GM19438 (cell line): ENCODE results near the gene MVP.

Source experiments
- ATAC-seq: cut with Tn5 transposase; IDR thresholded peaks from one replicate; pipeline ENCODE4 v1.9.1; 2021; ENCODE audit warnings: low read depth; ENCODE audit not compliant: unreplicated experiment

Gene MVP

DNA sequence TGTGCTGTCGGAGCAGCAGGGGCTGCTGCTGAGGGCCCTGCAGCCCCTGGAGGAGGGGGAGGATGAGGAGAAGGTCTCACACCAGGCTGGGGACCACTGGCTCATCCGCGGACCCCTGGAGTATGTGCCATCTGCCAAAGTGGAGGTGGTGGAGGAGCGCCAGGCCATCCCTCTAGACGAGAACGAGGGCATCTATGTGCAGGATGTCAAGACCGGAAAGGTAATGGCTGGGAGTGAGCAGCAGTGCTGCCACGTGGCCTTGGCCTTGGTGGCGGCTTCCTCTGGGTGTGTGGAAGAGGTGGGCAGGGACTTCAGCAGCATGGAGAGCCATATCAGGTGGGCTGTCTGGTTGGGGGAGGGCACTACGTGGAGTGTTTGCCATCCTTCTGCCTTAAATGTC lies 20.0 kb downstream of the MVP start:
- no peak for ATAC-seq

DNA sequence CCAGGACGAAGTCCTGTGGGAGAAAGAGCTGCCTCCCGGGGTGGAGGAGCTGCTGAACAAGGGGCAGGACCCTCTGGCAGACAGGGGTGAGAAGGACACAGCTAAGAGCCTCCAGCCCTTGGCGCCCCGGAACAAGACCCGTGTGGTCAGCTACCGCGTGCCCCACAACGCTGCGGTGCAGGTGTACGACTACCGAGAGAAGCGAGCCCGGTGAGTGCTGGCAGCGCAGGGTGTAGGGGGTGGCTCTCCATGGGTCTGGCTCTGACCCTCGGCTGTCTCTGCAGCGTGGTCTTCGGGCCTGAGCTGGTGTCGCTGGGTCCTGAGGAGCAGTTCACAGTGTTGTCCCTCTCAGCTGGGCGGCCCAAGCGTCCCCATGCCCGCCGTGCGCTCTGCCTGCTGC lies 21.4 kb downstream of the MVP start:
- no peak for ATAC-seq

- ATAC-seq = no peak
These were observed 22.6 kb downstream of the MVP start for GRCh38 chr16:29842732-29843346.

- no peak for ATAC-seq
These were observed 23.7 kb downstream of the MVP start for GRCh38 chr16:29843931-29844330.

- no peak for ATAC-seq
These were observed 24.5 kb downstream of the MVP start for GRCh38 chr16:29844575-29845331.

DNA sequence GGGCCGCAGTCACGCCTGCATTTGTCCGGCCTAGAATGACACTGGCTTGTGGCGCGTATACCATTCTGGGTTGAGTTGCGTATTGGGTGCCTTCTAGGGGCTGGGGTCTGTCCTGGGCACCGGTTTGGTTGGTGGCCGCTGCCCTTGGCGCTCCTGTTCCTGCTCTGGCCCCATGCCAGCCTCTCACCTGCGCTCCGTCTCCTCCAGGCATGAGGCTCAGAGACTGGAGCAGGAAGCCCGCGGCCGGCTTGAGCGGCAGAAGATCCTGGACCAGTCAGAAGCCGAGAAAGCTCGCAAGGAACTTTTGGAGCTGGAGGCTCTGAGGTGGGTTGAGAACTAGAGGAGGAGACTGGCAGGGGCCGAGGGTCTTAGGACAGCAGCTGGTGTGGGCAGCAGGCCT lies 25.4 kb downstream of the MVP start:
- ATAC-seq = no peak

GRCh38 chr16:29848420-29849297 lies 28.4 kb downstream of the MVP start:
- no peak for ATAC-seq

DNA sequence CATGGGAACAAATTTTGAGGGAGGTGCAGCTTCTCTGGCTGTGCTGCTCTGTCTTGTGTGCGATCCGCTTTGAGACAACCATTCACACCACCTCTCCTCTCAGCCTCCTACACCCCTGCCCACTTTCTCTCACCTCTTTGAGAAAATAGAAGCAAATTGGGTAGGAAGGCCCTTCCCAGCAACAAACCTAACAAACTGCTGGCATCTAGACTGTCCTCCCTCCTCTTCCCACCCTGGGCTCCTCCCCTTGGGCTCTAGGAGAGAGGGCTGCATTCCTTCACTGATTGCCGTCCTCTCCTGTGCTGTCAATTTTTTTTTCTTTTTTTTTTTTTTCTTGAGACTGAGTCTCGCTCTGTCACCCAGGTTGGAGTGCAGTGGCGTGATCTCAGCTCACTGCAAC lies 29.2 kb downstream of the MVP start:
- ATAC-seq = no peak

- ATAC-seq = no peak
These were observed 30.7 kb downstream of the MVP start for GRCh38 chr16:29850998-29851397.

- no peak for ATAC-seq
These were observed 32.4 kb downstream of the MVP start for GRCh38 chr16:29852654-29853053.

GRCh38 chr16:29854520-29855100 lies 34.3 kb downstream of the MVP start:
- no peak for ATAC-seq

DNA sequence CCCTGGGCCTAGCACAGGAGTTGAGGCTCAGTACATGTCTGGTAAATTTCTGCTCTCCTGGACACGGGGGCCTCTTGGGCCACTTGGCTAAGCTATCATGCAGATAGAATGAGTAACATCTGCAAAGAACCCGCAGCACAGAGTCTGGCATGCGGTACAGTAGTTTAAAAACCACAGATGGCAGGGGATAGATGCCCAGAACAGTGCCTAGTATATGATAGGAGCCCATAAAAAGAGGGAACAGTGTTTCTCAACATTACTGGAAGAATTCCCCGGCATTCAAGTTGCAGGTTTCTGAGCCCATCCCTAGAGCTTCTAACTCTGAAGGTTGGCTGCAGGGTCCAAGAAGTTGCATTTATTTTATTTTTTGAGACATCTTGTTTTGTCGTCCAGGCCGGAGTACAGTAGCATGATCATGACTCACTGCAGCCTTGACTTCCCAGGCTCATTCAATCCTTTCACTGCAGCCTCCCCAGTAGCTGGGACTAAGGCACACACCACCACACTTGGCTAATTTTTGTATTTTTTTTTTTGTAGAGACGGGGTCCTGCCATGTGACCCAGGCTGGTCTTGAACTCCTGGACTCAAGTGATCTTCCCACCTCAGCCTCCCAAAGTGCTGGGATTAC lies 37.0 kb downstream of the MVP start:
- no peak for ATAC-seq

- no peak for ATAC-seq
These were observed 38.0 kb downstream of the MVP start for GRCh38 chr16:29858149-29858849.

- ATAC-seq = no peak
These were observed 38.7 kb downstream of the MVP start for GRCh38 chr16:29858974-29859373.

- no peak for ATAC-seq
These were observed 40.0 kb downstream of the MVP start for GRCh38 chr16:29860218-29860617.

- no peak for ATAC-seq
These were observed 42.2 kb downstream of the MVP start for GRCh38 chr16:29862383-29862883.

DNA sequence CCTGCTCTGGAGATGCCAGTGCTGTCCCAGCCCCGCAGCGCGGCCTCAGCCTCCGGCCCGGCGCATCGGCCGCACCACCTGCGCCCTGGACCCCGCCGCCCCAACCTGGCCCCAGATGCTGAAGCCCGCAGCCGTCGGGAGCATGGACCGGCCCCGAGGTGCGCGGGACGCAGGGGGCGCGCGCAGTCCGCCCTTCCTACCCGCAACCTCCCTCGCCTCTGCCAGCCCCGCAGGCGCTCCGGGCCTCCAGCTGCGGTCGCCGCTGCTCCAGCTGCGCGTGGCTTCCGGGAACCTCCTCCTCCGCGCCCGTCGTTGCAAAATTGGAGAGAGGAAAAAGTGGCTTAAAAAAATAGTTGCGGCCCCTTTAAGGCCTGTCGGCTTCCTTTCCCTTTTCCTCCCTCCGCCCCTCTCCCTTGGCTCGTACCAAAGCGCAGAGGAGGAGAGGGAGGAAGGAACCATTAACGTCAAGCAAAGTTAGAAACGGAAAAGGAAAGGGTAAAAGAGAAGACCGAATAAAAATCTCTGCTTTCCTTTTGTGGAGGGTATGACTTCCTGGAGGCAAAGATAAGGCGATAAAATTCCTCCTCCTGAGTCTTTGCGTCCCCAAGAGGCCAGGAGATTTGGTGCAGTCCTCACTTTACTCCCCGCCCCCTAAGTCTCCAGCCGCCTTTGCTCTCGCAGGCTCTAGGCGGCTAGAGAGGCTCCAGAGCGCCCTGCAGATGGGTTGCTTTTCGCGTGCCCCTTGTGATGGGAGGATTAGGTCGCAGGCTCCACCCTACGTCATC lies 42.8 kb downstream of the MVP start, which contains the start of gene CDIPT:
Gene CDIPT, minus strand, starts transcription at position 343 of the 785 bp plus-strand sequence. CDS start 369 bp downstream, outside the sequence.
- ATAC-seq = peak; percentile 88

DNA sequence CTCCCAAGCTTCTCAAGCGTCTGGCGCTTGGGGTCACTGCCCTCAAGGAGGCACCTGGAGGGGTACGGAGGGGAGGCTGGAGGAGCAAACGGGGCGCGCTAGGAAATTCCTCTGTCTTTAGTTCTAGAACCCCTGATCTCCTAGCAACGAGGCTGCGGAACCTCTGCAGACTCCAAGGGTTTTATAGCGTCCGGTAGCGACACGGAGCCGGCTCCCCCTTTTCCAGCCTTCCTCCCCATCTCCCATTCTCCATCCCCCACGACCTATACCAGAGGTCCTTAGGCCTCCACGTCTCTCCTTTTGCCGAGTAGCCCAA lies 43.4 kb downstream of the MVP start:
- ATAC-seq = no peak

DNA sequence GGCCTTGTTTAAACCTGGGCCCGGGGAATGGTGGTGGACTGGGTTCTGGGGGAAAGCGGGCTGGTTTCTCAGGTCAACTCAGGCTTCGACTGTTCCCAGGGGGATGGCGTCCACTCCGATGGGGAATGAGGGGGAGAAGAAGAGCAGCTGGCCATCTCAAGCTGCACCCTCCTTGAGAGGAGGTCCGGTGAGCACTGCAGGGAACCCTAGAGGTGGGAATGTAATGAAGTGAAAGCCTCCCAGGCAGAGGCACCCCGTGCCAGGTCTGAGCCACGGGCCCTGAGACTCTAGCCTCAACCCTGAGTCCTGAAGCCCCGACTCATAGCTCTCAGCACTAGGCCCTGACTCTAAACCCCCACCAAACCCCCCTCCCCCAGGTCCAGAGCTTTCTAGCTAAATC lies 43.9 kb downstream of the MVP start:
- no peak for ATAC-seq
